ENCODE measurements around the gene ACTL7A.
"Not testable (repeated sequence)": the region's sequence is repeated elsewhere in the genome, so short reads cannot be mapped to it uniquely, and the experiment has no call there.

ACTL7A gene

GRCh38 chr9:108889649-108890067 lies 27.6 kb downstream of the ACTL7A start:
- no peak overlapping the region for H3K4me3 ChIP-seq (replicated peaks; ENCODE audit: insufficient read depth, low read length)
- no peak for TF ChIP-seq POLR2AphosphoS5 (IDR thresholded peaks at IDR 0.05; ENCODE audit: low read depth)
- no peak for TF ChIP-seq GABPA (IDR thresholded peaks at IDR 0.05; ENCODE audit: low read depth)
- TF ChIP-seq SPI1 (IDR thresholded peaks at IDR 0.05; ENCODE audit: borderline replicate concordance, low read depth) = no peak
- TF ChIP-seq CTCF (IDR thresholded peaks at IDR 0.05; ENCODE audit: insufficient read depth, low read length) = no peak
- TF ChIP-seq, protein P1, sequence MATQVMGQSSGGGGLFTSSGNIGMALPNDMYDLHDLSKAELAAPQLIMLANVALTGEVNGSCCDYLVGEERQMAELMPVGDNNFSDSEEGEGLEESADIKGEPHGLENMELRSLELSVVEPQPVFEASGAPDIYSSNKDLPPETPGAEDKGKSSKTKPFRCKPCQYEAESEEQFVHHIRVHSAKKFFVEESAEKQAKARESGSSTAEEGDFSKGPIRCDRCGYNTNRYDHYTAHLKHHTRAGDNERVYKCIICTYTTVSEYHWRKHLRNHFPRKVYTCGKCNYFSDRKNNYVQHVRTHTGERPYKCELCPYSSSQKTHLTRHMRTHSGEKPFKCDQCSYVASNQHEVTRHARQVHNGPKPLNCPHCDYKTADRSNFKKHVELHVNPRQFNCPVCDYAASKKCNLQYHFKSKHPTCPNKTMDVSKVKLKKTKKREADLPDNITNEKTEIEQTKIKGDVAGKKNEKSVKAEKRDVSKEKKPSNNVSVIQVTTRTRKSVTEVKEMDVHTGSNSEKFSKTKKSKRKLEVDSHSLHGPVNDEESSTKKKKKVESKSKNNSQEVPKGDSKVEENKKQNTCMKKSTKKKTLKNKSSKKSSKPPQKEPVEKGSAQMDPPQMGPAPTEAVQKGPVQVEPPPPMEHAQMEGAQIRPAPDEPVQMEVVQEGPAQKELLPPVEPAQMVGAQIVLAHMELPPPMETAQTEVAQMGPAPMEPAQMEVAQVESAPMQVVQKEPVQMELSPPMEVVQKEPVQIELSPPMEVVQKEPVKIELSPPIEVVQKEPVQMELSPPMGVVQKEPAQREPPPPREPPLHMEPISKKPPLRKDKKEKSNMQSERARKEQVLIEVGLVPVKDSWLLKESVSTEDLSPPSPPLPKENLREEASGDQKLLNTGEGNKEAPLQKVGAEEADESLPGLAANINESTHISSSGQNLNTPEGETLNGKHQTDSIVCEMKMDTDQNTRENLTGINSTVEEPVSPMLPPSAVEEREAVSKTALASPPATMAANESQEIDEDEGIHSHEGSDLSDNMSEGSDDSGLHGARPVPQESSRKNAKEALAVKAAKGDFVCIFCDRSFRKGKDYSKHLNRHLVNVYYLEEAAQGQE (IDR thresholded peaks at IDR 0.05; ENCODE audit: insufficient replicate concordance, low read depth) = no peak
- H3K27ac ChIP-seq (replicated peaks) = no peak overlapping the region
- no peak for DNase-seq (ENCODE audit: low read depth in 1 of 2, low spot score in 1 of 2)
- no peaks in the 10 kb centered on the region for H3K27me3 ChIP-seq (ENCODE audit: insufficient read depth, poor library complexity, severe bottlenecking)

- TF ChIP-seq GABPA (IDR thresholded peaks at IDR 0.05; ENCODE audit: low read depth) (no peak), CTCF (IDR thresholded peaks at IDR 0.05; ENCODE audit: insufficient read depth, low read length) (no peak), SPI1 (IDR thresholded peaks at IDR 0.05; ENCODE audit: borderline replicate concordance, low read depth) (no peak), POLR2AphosphoS5 (IDR thresholded peaks at IDR 0.05; ENCODE audit: low read depth) (no peak)
- TF ChIP-seq, protein P1 (IDR thresholded peaks at IDR 0.05; ENCODE audit: insufficient replicate concordance, low read depth) = no peak
- no peak overlapping the region for H3K27ac ChIP-seq (replicated peaks)
- H3K27me3 ChIP-seq (ENCODE audit: insufficient read depth, poor library complexity, severe bottlenecking) = no peaks in the 10 kb centered on the region
- H3K4me3 ChIP-seq (replicated peaks; ENCODE audit: insufficient read depth, low read length) = no peak overlapping the region
- no peak for DNase-seq (ENCODE audit: low read depth in 1 of 2, low spot score in 1 of 2)
These were observed 32.3 kb downstream of the ACTL7A start for GRCh38 chr9:108894225-108894997.

GRCh38 chr9:108897324-108898096 lies 35.4 kb downstream of the ACTL7A start:
- H3K27ac ChIP-seq (replicated peaks) = no peak overlapping the region
- no peaks in the 10 kb centered on the region for H3K27me3 ChIP-seq (ENCODE audit: insufficient read depth, poor library complexity, severe bottlenecking)
- TF ChIP-seq, protein P1 (IDR thresholded peaks at IDR 0.05; ENCODE audit: insufficient replicate concordance, low read depth) = no peak
- no peak for TF ChIP-seq SPI1 (IDR thresholded peaks at IDR 0.05; ENCODE audit: borderline replicate concordance, low read depth)
- no peak for TF ChIP-seq CTCF (IDR thresholded peaks at IDR 0.05; ENCODE audit: insufficient read depth, low read length)
- no peak for TF ChIP-seq GABPA (IDR thresholded peaks at IDR 0.05; ENCODE audit: low read depth)
- TF ChIP-seq POLR2AphosphoS5 (IDR thresholded peaks at IDR 0.05; ENCODE audit: low read depth) = no peak
- DNase-seq (ENCODE audit: low read depth in 1 of 2, low spot score in 1 of 2) = no peak
- H3K4me3 ChIP-seq (replicated peaks; ENCODE audit: insufficient read depth, low read length) = no peak overlapping the region

- H3K27me3 ChIP-seq (ENCODE audit: insufficient read depth, poor library complexity, severe bottlenecking); DNase-seq (ENCODE audit: low read depth in 1 of 2, low spot score in 1 of 2); H3K4me3 ChIP-seq (replicated peaks; ENCODE audit: insufficient read depth, low read length); H3K27ac ChIP-seq (replicated peaks): not testable (repeated sequence)
These were observed 37.1 kb downstream of the ACTL7A start for GRCh38 chr9:108899023-108899695.
